Measurements from ENCODE around the gene PLEKHN1. TPM values are rescaled to one million over a fixed set of nuclear protein-coding genes. Genes with fewer than 3 reads are reported as not detected.
"Not testable (repeated sequence)": the region's sequence is repeated elsewhere in the genome, so short reads cannot be mapped to it uniquely, and the experiment has no call there.

Gene PLEKHN1
- total RNA-seq, 1 experiment from 2014 or later = 0.93 TPM

GRCh38 chr1:943545-944340 lies 22.5 kb upstream of the PLEKHN1 start:
- DNase-seq (ENCODE audit: low spot score) = no peak

GRCh38 chr1:944341-945325 lies 21.6 kb upstream of the PLEKHN1 start:
- DNase-seq (ENCODE audit: low spot score) = no peak

DNA sequence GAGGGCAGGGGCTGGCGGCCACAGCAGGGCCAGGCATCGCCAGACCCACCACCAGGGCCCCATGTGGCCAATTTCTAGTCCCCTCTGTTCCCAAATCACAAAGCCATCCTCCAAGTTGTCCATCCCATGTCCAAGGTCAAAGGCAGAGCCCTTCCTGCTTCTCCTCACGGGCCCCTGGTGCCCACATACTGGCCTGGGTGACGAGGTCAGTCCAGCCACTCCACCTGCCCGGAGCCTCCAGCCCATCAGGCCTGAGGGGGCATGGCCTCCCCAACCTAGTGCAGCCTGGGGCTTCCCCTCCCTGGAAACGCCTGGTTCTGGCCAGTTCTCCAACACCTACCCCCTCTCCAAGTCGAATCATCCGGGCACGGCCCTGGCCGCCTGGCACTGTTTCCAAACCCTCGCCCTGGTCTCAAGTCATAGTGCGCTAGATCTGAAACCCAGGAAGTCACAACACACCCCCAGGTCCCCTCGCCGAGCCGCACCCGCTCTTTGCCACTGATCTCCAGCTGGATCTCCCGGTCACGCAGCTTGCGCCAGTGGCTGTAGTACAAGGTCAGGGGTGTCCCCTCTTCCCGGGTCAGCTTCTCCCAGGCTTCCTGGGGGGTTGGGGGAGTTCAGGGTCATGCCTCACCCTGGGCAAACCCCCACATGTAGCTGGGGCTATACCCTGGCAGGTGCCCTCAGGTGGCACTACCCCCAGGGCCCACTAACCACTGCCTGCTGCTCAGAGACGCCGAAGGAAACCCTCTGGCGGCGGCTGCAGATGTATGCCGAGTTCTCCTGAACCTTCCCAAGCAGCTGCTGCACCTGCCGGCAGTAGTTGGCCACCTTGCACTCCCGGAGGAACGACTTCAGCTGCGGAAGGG lies 20.4 kb upstream of the PLEKHN1 start:
- no peak for DNase-seq (ENCODE audit: low spot score)

DNA sequence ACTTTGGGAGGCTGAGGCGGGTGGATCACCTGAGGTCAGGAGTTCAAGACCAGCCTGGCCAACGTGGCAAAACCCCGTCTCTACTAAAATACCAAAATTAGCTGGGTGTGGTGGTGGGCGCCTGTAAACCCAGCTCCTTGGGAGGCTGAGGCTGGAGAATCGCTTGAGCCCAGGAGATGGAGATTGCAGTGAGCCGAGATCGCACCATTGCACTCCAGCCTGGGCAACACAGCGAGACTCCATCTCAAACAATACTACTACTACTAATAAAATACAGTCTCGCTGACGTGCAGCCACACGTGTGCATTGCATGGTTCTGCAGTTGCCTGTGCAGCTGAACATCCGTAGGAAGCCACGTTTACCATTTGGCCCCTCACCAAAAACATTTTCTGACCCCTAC lies 19.5 kb upstream of the PLEKHN1 start:
- not testable (repeated sequence) for DNase-seq (ENCODE audit: low spot score)

DNA sequence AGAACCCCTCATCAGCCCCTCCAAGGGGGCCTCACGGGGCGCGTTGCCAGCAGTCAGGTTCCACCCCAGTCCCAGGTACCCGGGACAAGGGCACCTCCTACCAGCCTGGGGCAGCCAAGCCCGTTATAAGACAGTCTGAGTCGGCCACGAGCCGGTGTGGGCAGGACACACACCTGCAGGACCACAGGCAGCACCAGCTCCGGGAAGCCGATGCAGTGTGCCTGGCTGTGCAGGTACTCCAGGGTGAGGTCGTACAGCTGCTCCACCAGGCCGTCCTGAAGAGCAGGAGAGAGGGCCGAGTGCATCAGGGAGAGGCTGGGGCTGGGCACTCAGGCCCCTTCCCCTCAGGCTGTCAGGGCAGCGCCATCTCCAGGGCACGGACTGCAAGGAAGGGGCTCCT lies 18.3 kb upstream of the PLEKHN1 start:
- no peak for DNase-seq (ENCODE audit: low spot score)

DNA sequence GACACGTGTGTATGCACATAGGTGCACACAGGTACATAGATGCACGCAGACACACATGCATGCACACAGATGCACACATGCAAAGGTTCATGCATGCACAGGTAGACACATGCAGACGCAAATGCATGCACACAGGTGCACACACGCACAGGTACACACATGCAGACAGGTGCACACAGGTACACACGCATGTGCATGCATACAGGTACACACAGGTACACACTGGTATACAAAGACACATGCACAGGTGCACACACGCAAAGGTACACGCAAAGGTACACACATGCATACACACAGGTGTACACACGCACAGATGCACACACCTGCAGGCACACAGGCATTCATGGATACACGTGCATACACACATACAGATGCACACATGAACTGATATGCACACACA lies 16.0 kb upstream of the PLEKHN1 start:
- DNase-seq (ENCODE audit: low spot score) = no peak

DNA sequence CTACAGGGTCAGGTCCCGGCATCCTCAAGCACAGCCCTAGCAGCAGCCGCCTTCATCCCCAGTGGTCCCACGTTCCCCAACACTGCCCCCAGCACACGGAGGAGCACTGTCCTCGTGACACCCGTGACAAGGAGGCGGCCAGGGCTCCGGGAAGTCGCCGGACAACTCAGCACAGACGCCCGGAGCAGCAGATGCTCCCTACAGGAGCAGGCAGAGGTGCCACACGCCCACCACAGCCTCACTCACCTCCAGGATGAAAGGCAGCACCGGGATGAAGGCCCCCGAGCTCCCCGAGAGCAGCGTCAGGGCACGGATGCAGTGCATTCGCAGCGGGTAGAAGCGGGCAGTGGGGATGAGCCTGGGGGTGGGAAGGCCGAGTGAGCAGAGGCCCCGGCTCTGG lies 15.4 kb upstream of the PLEKHN1 start:
- no peak for DNase-seq (ENCODE audit: low spot score)

- no peak for DNase-seq (ENCODE audit: low spot score)
These were observed 14.9 kb upstream of the PLEKHN1 start for GRCh38 chr1:951364-951763.

GRCh38 chr1:952201-952600 lies 14.1 kb upstream of the PLEKHN1 start:
- no peak for DNase-seq (ENCODE audit: low spot score)

GRCh38 chr1:952603-953002 lies 13.7 kb upstream of the PLEKHN1 start:
- DNase-seq (ENCODE audit: low spot score) = no peak

DNA sequence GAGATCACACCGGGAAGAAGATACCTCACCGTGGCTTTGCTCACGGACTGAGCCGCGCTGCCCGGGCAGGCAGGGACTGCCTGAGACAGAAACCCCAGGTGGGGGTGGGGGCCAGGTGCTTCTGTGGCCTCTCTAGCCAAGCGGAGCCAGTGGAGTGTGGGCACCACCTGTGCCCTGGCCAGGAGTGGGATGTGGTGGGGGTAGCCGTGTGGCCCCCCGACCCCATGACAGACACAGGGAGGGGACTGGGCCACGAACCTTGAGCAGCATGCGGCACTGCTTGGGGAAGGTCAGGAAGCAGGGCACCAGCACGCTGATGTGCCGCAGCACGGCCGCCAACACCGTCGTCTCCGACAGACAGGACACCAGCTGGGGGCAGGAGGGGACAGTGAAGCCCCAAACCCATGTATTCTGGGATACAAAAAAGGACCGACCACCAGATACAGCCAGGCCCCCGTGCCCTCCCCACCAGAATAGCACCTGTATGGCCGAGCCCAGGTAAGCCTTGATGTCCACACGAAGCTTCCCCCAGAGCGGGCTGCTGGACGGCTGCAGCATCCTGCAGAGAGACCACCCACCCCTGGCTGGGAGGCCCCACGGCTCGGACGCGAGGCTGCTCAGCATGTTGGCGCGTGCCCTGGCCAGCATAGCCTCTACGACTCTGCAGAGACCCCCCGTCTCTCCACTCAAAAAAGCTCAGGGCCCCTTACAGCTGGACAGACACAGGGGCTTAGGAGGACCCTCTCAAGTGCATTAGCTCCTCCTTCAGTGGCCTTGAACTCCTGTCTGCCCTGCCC lies 12.6 kb upstream of the PLEKHN1 start:
- DNase-seq (ENCODE audit: low spot score) = no peak

- DNase-seq (ENCODE audit: low spot score) = no peak
These were observed 11.4 kb upstream of the PLEKHN1 start for GRCh38 chr1:954927-955326.

DNA sequence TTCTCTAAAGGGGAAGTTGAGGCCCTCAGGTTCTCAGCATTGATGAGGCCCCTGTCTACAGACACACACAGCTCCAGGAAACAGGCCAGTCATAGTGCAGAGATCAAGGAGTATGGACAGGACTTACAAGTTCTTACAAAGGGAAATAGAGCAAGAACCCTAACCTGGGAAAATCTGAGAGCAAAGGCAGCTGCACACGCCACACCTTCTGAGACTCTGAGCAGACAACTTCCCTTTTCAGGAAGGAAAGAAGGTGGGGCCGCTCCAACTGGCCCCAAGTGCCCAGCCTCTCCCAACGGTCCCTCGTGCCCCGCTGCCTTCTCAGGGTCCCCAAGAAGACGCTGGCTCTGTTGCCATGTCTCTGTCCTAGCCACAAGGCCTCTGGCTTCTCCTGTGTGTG lies 10.8 kb upstream of the PLEKHN1 start:
- no peak for DNase-seq (ENCODE audit: low spot score)

GRCh38 chr1:956636-957035 lies 9.6 kb upstream of the PLEKHN1 start:
- DNase-seq (ENCODE audit: low spot score) = no peak

GRCh38 chr1:958823-959730 lies 7.2 kb upstream of the PLEKHN1 start, which contains the start of gene NOC2L:
TSS of gene NOC2L (minus strand) at chr1:959256. CDS start at chr1:959240, 16 bp downstream.
- DNase-seq (ENCODE audit: low spot score) = peak; percentile 47

- DNase-seq (ENCODE audit: low spot score) = no peak
These were observed 6.4 kb upstream of the PLEKHN1 start for GRCh38 chr1:959731-960362.

GRCh38 chr1:960363-961131 lies 5.7 kb upstream of the PLEKHN1 start, which contains the start of gene KLHL17:
TSS of gene KLHL17 (plus strand) at chr1:960584. CDS start at chr1:960694, 110 bp downstream.
- DNase-seq (ENCODE audit: low spot score) = no peak

DNA sequence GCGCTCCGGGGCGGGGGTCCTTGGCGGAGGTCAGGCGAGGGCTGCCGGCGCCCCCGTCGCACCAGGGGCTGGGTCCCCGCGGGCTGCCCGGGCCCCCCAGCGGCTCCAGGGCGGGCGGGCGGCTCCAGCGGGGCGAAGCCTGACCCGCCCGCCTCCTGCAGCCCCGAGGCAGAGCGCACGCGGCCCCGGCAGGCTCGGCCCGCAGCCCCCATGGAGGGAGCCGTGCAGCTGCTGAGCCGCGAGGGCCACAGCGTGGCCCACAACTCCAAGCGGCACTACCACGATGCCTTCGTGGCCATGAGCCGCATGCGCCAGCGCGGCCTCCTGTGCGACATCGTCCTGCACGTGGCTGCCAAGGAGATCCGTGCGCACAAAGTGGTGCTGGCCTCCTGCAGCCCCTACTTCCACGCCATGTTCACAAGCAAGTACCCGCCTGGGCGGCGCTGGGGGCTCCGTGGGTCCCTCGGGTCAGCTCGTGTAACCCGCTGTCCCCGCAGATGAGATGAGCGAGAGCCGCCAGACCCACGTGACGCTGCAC lies 5.1 kb upstream of the PLEKHN1 start:
- no peak for DNase-seq (ENCODE audit: low spot score)
